ENCODE data around the gene FAM228B. TPM values are rescaled to one million over a fixed set of nuclear protein-coding genes. Genes with fewer than 3 reads are reported as not detected.

The FAM228B gene
- total RNA-seq, 2 experiments from 2014 or later, result 3.8 to 9.6 TPM

GRCh38 chr2:24111407-24111901, 11.8 kb upstream of the FAM228B start:
- H3K9me3 ChIP-seq (ENCODE audit: low read length), result no peaks in the 10 kb centered on the region
- CTCF ChIA-PET (ENCODE audit: unreplicated experiment), result no interaction called here
- no peak overlapping the region for H3K27ac ChIP-seq (ENCODE audit: low read depth, low read length, poor library complexity, severe bottlenecking)
- no peaks in the 10 kb centered on the region for H4K20me1 ChIP-seq (ENCODE audit: insufficient read depth, low read length)
- no peak overlapping the region for H2AFZ ChIP-seq (ENCODE audit: low read length)
- no TSS peak for BruUV-seq (replicated peaks)
- H3K36me3 ChIP-seq (ENCODE audit: insufficient read depth, low read length), result no peaks in the 10 kb centered on the region
- H3K9me2 ChIP-seq (ENCODE audit: insufficient read depth, low read length), result no peaks in the 10 kb centered on the region
- no peak for DNase-seq (ENCODE audit: low spot score)
- intact Hi-C loops (cut with micrococcal nuclease; ENCODE audit: unreplicated experiment), result no loop called here
- POLR2A ChIA-PET, result interaction anchor here (0.6 kb wide), 1 partner anchor 1611 kb away, joined by 3 read pairs; no protein-coding TSS in a partner anchor
- H3K4me3 ChIP-seq (ENCODE audit: low read depth, low read length, poor library complexity, severe bottlenecking), result no peak overlapping the region
- H3K4me2 ChIP-seq (ENCODE audit: low read length), result no peak overlapping the region
- no peaks in the 10 kb centered on the region for H3K79me2 ChIP-seq (ENCODE audit: insufficient read depth, low read depth, low read length)
- no peaks in the 10 kb centered on the region for H3K4me1 ChIP-seq (ENCODE audit: insufficient read depth, low read length, poor library complexity, severe bottlenecking)
- TF ChIP-seq CTCF (conservative IDR thresholded peaks at IDR 0.05; ENCODE audit: low read length), result no peak
- no peak for TF ChIP-seq EZH2phosphoT487 (IDR thresholded peaks at IDR 0.05; ENCODE audit: borderline replicate concordance, low read depth, low read length)

- H3K36me3 ChIP-seq (ENCODE audit: insufficient read depth, low read length), result no peaks in the 10 kb centered on the region
- DNase-seq (ENCODE audit: low spot score), result no peak
- no TSS peak for BruUV-seq (replicated peaks)
- no peaks in the 10 kb centered on the region for H4K20me1 ChIP-seq (ENCODE audit: insufficient read depth, low read length)
- H3K4me2 ChIP-seq (ENCODE audit: low read length), result no peak overlapping the region
- H3K9me2 ChIP-seq (ENCODE audit: insufficient read depth, low read length), result no peaks in the 10 kb centered on the region
- no peaks in the 10 kb centered on the region for H3K4me1 ChIP-seq (ENCODE audit: insufficient read depth, low read length, poor library complexity, severe bottlenecking)
- TF ChIP-seq CTCF (conservative IDR thresholded peaks at IDR 0.05; ENCODE audit: low read length) (no peak), EZH2phosphoT487 (IDR thresholded peaks at IDR 0.05; ENCODE audit: borderline replicate concordance, low read depth, low read length) (no peak)
- no peaks in the 10 kb centered on the region for H3K9me3 ChIP-seq (ENCODE audit: low read length)
- ChIA-PET POLR2A (no interaction called here), CTCF (ENCODE audit: unreplicated experiment) (no interaction called here)
- H3K27ac ChIP-seq (ENCODE audit: low read depth, low read length, poor library complexity, severe bottlenecking), result no peak overlapping the region
- H3K79me2 ChIP-seq (ENCODE audit: insufficient read depth, low read depth, low read length), result no peaks in the 10 kb centered on the region
- no peak overlapping the region for H2AFZ ChIP-seq (ENCODE audit: low read length)
- intact Hi-C loops (cut with micrococcal nuclease; ENCODE audit: unreplicated experiment), result no loop called here
- H3K4me3 ChIP-seq (ENCODE audit: low read depth, low read length, poor library complexity, severe bottlenecking), result no peak overlapping the region
Observed at GRCh38 chr2:24115057-24115456, 8.2 kb upstream of the FAM228B start.

GRCh38 chr2:24117902-24118301, 5.4 kb upstream of the FAM228B start:
- Histone ChIP-seq H3K79me2 (ENCODE audit: insufficient read depth, low read depth, low read length) (no peaks in the 10 kb centered on the region), H3K27ac (ENCODE audit: low read depth, low read length, poor library complexity, severe bottlenecking) (no peak overlapping the region), H3K4me2 (ENCODE audit: low read length) (no peak overlapping the region), H4K20me1 (ENCODE audit: insufficient read depth, low read length) (no peaks in the 10 kb centered on the region), H3K36me3 (ENCODE audit: insufficient read depth, low read length) (no peaks in the 10 kb centered on the region), H3K4me3 (ENCODE audit: low read depth, low read length, poor library complexity, severe bottlenecking) (no peak overlapping the region), H3K9me3 (ENCODE audit: low read length) (no peaks in the 10 kb centered on the region), H3K4me1 (ENCODE audit: insufficient read depth, low read length, poor library complexity, severe bottlenecking) (no peaks in the 10 kb centered on the region), H2AFZ (ENCODE audit: low read length) (no peak overlapping the region), H3K9me2 (ENCODE audit: insufficient read depth, low read length) (no peaks in the 10 kb centered on the region)
- no peak for DNase-seq (ENCODE audit: low spot score)
- BruUV-seq (replicated peaks), result no TSS peak
- TF ChIP-seq CTCF (conservative IDR thresholded peaks at IDR 0.05; ENCODE audit: low read length) (no peak), EZH2phosphoT487 (IDR thresholded peaks at IDR 0.05; ENCODE audit: borderline replicate concordance, low read depth, low read length) (no peak)
- CTCF ChIA-PET (ENCODE audit: unreplicated experiment), result interaction anchor here (0.5 kb wide), 1 partner anchor 13 kb away, joined by 6 read pairs; no protein-coding TSS in a partner anchor
- intact Hi-C loops (cut with micrococcal nuclease; ENCODE audit: unreplicated experiment), result no loop called here
- POLR2A ChIA-PET, result no interaction called here

All from OCI-LY7 (cell line).